Right ventricle myocardium superior (tissue), 1 donor: ENCODE data around the gene S100Z. TPM values are rescaled to one million over a fixed set of nuclear protein-coding genes. Genes with fewer than 3 reads are reported as not detected.
"Not testable (repeated sequence)": the region's sequence is repeated elsewhere in the genome, so short reads cannot be mapped to it uniquely, and the experiment has no call there.

Source experiments
- ATAC-seq: fragments of 200-7000 bp; cut with Tn5 transposase; one replicate; pipeline ENCODE4 v1.9.1; 2020; ENCODE audit warnings: mild to moderate bottlenecking; ENCODE audit not compliant: poor library complexity
- DNase-seq: peaks from one replicate; pipeline ENCODE4 v3.0.0-alpha.2; 2020
- intact Hi-C: fragments of 100-400 bp; cut with DNase I; formaldehyde crosslinking; loops from one replicate; pipeline ENCODE4 v1.11.2; 2022
- total RNA-seq: library from RNA; stranded (reverse); fragmentation: NEBNext Ultra II Directional; extraction: Animal tissue kit (Norgen Biotek cat#: 25700); gene quantifications from one replicate; pipeline ENCODE4 v1.2.1, GENCODE V29; 2021
- donor health status: DM: no; HTN: yes; CAD: no; lungs with severe emphysema.

S100Z gene
- total RNA-seq, 1 donor from 2014 or later: not detected

- intact Hi-C loops: no loop called here
- DNase-seq: no peak
- ATAC-seq: no peak
These were observed 28.7 kb upstream of the S100Z start for GRCh38 chr5:76821136-76821535.

DNA sequence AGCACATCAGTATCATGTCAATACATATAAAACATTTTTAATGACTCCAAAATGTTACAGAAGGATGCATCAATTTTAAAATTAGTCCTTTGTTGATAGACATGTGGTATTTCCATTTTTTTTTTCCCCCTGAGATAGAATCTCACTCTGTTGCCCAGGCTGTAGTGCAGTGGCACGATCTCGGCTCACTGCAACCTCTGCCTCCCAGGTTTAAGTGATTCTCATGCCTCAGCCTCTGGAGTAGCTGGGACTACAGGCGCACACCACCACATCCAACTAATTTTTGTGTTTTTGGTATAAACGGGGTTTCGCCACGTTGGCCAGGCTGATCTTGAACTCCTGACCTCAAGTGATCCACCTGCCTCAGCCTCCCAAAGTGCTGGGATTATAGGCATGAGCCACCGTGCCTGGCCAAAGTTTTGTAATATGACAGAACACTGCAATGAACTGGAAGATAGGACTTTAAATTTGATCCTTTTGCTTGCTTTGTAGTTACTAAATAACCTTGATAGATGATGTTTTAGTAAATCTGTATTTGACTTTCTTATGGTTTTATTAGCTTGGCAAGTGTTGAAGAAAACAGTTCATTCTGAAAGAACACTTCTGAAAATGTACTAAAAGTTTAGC is 27.6 kb upstream of the S100Z start:
- ATAC-seq, DNase-seq, intact Hi-C loops: not testable (repeated sequence)

DNA sequence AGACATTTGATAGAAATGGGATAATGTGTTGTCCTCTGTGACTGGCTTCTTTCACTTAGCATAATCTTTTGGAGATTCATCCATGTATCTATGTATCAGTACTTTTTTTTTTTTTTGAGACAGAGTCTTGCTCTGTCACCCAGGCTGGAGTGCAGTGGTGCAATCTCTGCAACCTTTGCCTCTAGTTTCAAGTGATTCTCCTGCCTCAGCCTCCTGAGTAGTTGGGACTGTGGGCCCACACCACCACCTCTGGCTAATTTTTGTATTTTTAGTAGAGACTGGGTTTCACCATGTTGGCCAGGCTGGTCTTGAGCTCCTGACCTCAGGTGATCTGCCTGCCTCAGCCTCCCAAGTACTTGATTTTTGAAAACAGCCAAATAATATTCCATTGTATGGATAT is 23.4 kb upstream of the S100Z start:
- intact Hi-C loops, ATAC-seq, DNase-seq: not testable (repeated sequence)

- DNase-seq (no peak), ATAC-seq (no peak)
- intact Hi-C loops: no loop called here
These were observed 18.7 kb upstream of the S100Z start for GRCh38 chr5:76831110-76831452.

GRCh38 chr5:76836181-76836580 is 13.6 kb upstream of the S100Z start:
- intact Hi-C loops: no loop called here
- ATAC-seq (no peak), DNase-seq (no peak)

- no peak for ATAC-seq
- intact Hi-C loops: no loop called here
- no peak for DNase-seq
These were observed 13.2 kb upstream of the S100Z start for GRCh38 chr5:76836585-76836984.

GRCh38 chr5:76838481-76839261 is 11.1 kb upstream of the S100Z start:
- DNase-seq: no peak
- ATAC-seq: no peak
- intact Hi-C loops: no loop called here

- intact Hi-C loops: no loop called here
- ATAC-seq: no peak
- no peak for DNase-seq
These were observed 8.5 kb upstream of the S100Z start for GRCh38 chr5:76841361-76841760.

DNA sequence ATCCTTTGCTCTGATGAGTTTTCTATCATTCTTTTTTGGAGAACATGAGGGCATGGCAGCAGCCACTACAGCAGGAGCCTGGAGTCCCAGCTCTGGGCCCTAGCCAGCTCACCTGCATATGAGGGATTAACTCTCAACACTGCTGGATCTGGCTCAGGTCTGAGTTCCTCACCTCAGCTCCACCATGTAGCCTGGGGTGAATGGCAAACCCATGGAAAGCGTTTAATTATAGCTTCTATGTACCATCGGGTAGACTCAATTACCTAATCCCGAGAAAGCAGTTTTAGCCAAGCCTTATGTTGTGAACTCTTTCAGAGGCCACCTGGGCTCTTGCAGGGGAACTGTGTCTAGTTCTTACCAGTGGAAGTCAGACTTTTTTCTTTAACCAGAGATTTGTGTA is 3.9 kb upstream of the S100Z start:
- no peak for DNase-seq
- no peak for ATAC-seq
- intact Hi-C loops: no loop called here

- DNase-seq (no peak), ATAC-seq (no peak)
- intact Hi-C loops: no loop called here
These were observed 830 bp downstream of the S100Z start for GRCh38 chr5:76850543-76851145.

DNA sequence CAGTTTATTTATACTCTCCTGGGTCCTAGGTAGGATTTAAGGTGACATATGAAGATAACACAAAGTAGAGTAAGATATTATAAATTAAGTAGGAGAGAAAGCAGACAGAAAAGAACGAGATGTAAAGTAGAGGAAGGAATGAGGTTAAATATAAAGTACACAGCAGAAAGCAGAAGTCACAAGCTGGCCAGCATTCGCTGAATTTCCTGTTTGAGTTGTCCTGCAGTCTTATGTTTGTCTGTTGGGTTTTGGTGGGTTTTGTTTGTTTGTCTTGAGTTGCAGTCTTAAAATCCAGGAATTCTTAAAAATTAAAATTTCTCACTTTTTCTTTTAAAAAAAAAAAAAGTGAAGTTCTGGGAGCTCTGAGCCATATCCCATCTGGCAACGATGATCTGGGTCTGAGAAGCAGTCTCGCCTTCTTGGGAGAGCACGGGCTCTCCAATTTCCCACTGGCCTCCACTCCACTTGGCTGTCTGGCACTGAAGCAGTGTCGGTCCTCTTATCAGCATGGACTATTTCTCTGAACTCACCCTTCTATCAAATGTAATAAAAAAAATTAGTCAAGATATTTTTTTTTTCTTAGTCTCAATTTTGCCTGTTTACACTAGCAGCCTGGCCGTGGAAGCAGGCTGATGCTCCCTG is 2.0 kb downstream of the S100Z start:
- intact Hi-C loops: no loop called here
- ATAC-seq: peak; percentile 57
- DNase-seq: no peak

GRCh38 chr5:76852772-76853171 is 3.0 kb downstream of the S100Z start:
- DNase-seq (no peak), ATAC-seq (no peak)
- intact Hi-C loops: no loop called here

DNA sequence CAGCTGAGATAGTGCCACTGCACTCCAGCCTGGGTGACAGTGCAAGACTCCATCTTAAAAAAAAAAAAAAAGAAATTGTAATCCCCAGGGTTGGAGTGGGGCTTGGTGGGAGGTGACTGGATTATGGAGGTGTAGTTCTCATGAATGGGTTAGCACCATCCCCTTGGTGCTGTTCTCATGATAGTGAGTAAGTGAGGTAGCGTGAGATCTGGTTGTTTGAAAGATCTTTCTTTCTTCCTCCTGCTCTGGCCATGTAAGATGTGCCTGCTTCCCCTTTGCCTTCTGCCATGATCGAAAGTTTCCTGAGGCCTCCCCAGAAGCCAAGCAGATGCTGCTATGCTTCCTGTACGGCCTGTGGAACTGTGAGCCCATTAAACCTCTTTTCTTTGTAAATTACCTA is 3.9 kb downstream of the S100Z start:
- ATAC-seq, DNase-seq, intact Hi-C loops: not testable (repeated sequence)

DNA sequence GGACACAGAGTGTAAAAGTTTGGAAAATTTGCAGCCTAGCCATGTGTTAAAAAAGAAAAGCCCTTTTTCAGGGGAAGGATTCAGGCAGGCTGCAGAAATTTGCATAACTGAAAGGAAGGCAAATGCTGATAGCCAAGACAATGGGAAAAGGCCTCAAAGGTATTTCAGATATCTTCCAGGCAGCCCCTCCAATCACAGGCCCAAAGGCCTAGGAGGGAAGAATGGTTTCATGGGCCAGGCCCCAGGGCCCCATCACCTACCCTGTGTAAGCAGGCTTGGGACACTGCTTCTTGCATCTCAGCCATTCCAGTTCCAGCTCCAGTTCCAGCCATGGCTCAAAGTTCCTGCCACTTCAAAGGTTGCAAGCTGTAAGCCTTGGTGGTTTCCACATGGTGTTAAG is 4.8 kb downstream of the S100Z start:
- no peak for ATAC-seq
- DNase-seq: no peak
- intact Hi-C loops: no loop called here

- DNase-seq, intact Hi-C loops, ATAC-seq: not testable (repeated sequence)
These were observed 5.7 kb downstream of the S100Z start for GRCh38 chr5:76855501-76855900.

GRCh38 chr5:76855961-76856360 is 6.1 kb downstream of the S100Z start:
- ATAC-seq (peak; percentile 67), DNase-seq (no peak)
- intact Hi-C loops: no loop called here

DNA sequence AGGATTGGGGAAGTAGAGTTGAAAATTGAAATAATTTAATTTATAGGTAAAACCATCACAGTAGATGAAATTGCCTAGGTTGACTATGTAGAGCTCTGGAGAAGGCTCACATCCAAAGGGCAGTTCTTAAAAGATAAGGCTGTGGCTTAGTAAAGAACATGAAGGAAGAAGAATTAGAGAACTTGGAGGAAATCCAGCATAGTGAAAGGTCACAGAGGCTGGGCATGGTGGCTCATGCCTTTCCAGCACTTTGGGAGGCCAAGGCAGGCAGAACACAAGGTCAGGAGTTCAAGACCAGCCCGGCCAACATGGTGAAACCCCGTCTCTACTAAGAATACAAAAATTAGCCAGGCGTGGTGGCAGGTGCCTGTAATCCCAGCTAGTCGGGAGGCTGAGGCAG is 7.0 kb downstream of the S100Z start:
- intact Hi-C loops, DNase-seq: not testable (repeated sequence)
- ATAC-seq: peak; percentile 51

DNA sequence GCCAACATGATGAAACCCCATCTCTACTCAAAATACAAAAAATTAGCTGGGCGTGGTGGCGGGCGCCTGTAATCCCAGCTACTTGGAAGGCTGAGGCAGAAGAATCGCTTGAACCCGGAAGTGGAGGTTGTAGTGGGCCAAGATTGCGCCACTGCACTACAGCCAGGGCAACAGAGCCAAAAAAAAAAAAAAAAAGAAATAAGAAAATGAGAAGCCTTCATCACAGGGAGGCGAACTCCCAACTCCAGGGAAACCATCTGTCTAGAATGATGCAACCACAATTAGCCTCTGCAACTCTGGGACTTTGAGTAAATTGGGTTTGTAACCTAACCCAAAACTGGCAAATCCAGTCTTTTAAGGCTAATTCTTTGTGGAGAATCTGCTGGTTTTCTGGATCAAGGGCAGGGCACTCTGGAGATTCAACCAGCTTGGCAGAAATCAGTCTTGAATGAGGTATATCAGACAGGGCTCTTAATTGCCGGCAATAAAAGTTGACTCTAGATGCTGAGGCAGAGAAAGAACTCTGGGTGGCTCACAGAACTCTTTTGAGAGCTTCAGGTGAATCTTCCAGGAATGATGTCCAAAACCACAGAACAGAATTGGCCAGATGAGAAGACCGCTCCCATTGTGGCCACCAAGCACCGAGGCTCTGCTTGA is 9.9 kb downstream of the S100Z start:
- DNase-seq (peak; percentile 52), ATAC-seq (peak; percentile 30)
- intact Hi-C loops: no loop called here

DNA sequence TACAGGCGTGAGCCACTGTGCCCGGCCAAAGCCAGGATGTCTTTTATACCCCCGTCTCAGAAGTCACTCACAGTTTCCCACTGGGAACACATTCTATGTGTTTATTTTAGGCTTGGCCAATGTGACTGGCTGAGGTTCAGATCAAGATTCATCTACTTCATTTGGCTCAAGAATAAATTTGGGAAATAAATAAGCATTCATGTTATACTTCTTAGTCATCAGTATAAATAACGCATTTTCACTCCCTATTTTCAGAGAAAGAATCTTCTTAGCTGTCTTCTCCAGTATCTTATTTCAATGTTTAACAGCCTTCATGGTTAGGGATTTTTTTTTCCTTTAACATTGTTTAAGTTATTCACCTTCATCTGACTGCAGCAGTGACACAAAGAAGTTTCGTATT is 11.8 kb downstream of the S100Z start:
- DNase-seq: no peak
- ATAC-seq: no peak
- intact Hi-C loops: no loop called here
